ENCODE results near the gene SCOC.

Gene SCOC

GRCh38 chr4:140361099-140361498 lies 12.3 kb upstream of the SCOC start:
- Mint-ChIP-seq H3K9me3 (no peaks in the 10 kb centered on the region), H3K27ac (no peak overlapping the region), H3K4me1 (peaks cover 9% of the 10 kb centered on the region), H3K27me3 (ENCODE audit: low read depth) (peaks cover 10% of the 10 kb centered on the region), H3K4me3 (no peak overlapping the region), H3K36me3 (ENCODE audit: low read depth) (no peaks in the 10 kb centered on the region)
- TF ChIP-seq CTCF (IDR thresholded peaks at IDR 0.05; ENCODE audit: unreplicated experiment in 3 of 3) = no peak

- Mint-ChIP-seq H3K4me1 (peaks cover 9% of the 10 kb centered on the region), H3K27ac (no peak overlapping the region), H3K27me3 (ENCODE audit: low read depth) (peaks cover 5% of the 10 kb centered on the region), H3K9me3 (no peaks in the 10 kb centered on the region), H3K36me3 (ENCODE audit: low read depth) (no peaks in the 10 kb centered on the region), H3K4me3 (no peak overlapping the region)
- TF ChIP-seq CTCF (IDR thresholded peaks at IDR 0.05; ENCODE audit: unreplicated experiment in 3 of 3) = no peak
Observed at GRCh38 chr4:140363051-140363450, 10.4 kb upstream of the SCOC start.

- no peak overlapping the region for H3K27ac Mint-ChIP-seq
- H3K4me3 Mint-ChIP-seq = no peak overlapping the region
- peaks cover 5% of the 10 kb centered on the region for H3K27me3 Mint-ChIP-seq (ENCODE audit: low read depth)
- no peaks in the 10 kb centered on the region for H3K36me3 Mint-ChIP-seq (ENCODE audit: low read depth)
- H3K4me1 Mint-ChIP-seq = peaks cover 9% of the 10 kb centered on the region
- TF ChIP-seq CTCF (IDR thresholded peaks at IDR 0.05; ENCODE audit: unreplicated experiment in 3 of 3) = no peak
- no peaks in the 10 kb centered on the region for H3K9me3 Mint-ChIP-seq
Observed at GRCh38 chr4:140363558-140363957, 9.9 kb upstream of the SCOC start.

- H3K36me3 Mint-ChIP-seq (ENCODE audit: low read depth) = no peaks in the 10 kb centered on the region
- H3K4me3 Mint-ChIP-seq = no peak overlapping the region
- no peaks in the 10 kb centered on the region for H3K9me3 Mint-ChIP-seq
- H3K4me1 Mint-ChIP-seq = peaks cover 9% of the 10 kb centered on the region
- H3K27me3 Mint-ChIP-seq (ENCODE audit: low read depth) = no peaks in the 10 kb centered on the region
- TF ChIP-seq CTCF (IDR thresholded peaks at IDR 0.05; ENCODE audit: unreplicated experiment in 3 of 3) = no peak
- no peak overlapping the region for H3K27ac Mint-ChIP-seq
Observed at GRCh38 chr4:140367738-140368137, 5.7 kb upstream of the SCOC start.

GRCh38 chr4:140368686-140369085 lies 4.8 kb upstream of the SCOC start:
- Mint-ChIP-seq H3K4me3 (no peak overlapping the region), H3K36me3 (ENCODE audit: low read depth) (no peaks in the 10 kb centered on the region), H3K9me3 (no peaks in the 10 kb centered on the region), H3K27me3 (ENCODE audit: low read depth) (no peaks in the 10 kb centered on the region), H3K27ac (no peak overlapping the region), H3K4me1 (peaks cover 9% of the 10 kb centered on the region)
- TF ChIP-seq CTCF (IDR thresholded peaks at IDR 0.05; ENCODE audit: unreplicated experiment in 3 of 3) = no peak

GRCh38 chr4:140372751-140373327 lies 607 bp upstream of the SCOC start:
- TF ChIP-seq CTCF (IDR thresholded peaks at IDR 0.05; ENCODE audit: unreplicated experiment in 3 of 3) = peak in 1 of 3 experiments; percentile 20
- no peak overlapping the region for H3K4me3 Mint-ChIP-seq
- H3K36me3 Mint-ChIP-seq (ENCODE audit: low read depth) = no peaks in the 10 kb centered on the region
- H3K4me1 Mint-ChIP-seq = peaks cover 46% of the 10 kb centered on the region
- no peaks in the 10 kb centered on the region for H3K9me3 Mint-ChIP-seq
- H3K27ac Mint-ChIP-seq = no peak overlapping the region
- H3K27me3 Mint-ChIP-seq (ENCODE audit: low read depth) = no peaks in the 10 kb centered on the region

Data from nephron (organoid).